ENCODE results near the gene CCDC110.

CCDC110 gene

GRCh38 chr4:185508181-185508580, 36.6 kb upstream of the CCDC110 start:
- no peaks in the 10 kb centered on the region for H3K9me3 ChIP-seq (replicated peaks; ENCODE audit: insufficient read depth, low read length)
- no peaks in the 10 kb centered on the region for H3F3A ChIP-seq (ENCODE audit: insufficient read depth, low read length)
- no peak overlapping the region for H3K9ac ChIP-seq (ENCODE audit: low read length)
- no peak for DNase-seq
- no peaks in the 10 kb centered on the region for H3K27me3 ChIP-seq (replicated peaks; ENCODE audit: insufficient read depth, low read length)
- H3K79me2 ChIP-seq (ENCODE audit: low read length) = no peaks in the 10 kb centered on the region
- H3K36me3 ChIP-seq (replicated peaks; ENCODE audit: insufficient read depth, low read length) = no peaks in the 10 kb centered on the region
- no peak overlapping the region for H3K27ac ChIP-seq (ENCODE audit: low read length)
- H3K9me2 ChIP-seq (replicated peaks; ENCODE audit: insufficient read depth, low read length) = no peaks in the 10 kb centered on the region
- H3K4me1 ChIP-seq (ENCODE audit: low read length) = 0 out of 2 replicates have a peak, but pooled peaks cover 2% of the 10 kb centered on the region
- no peak for TF ChIP-seq CTCF (IDR thresholded peaks at IDR 0.05; ENCODE audit: low read length)
- H3K4me2 ChIP-seq (ENCODE audit: low read depth, low read length) = no peak overlapping the region
- H2AFZ ChIP-seq (ENCODE audit: low read length) = no peak overlapping the region
- H3K4me3 ChIP-seq (ENCODE audit: low read length) = no peak overlapping the region
- no peaks in the 10 kb centered on the region for H4K20me1 ChIP-seq (ENCODE audit: insufficient read depth, low read length)

- no peak for DNase-seq
- H3K4me1 ChIP-seq (ENCODE audit: low read length) = no peaks in the 10 kb centered on the region
- no peak overlapping the region for H2AFZ ChIP-seq (ENCODE audit: low read length)
- no peaks in the 10 kb centered on the region for H3K36me3 ChIP-seq (replicated peaks; ENCODE audit: insufficient read depth, low read length)
- no peak overlapping the region for H3K4me2 ChIP-seq (ENCODE audit: low read depth, low read length)
- H3K4me3 ChIP-seq (ENCODE audit: low read length) = no peak overlapping the region
- no peaks in the 10 kb centered on the region for H3K79me2 ChIP-seq (ENCODE audit: low read length)
- H3K27ac ChIP-seq (ENCODE audit: low read length) = no peak overlapping the region
- no peaks in the 10 kb centered on the region for H3K27me3 ChIP-seq (replicated peaks; ENCODE audit: insufficient read depth, low read length)
- no peak overlapping the region for H3K9ac ChIP-seq (ENCODE audit: low read length)
- no peaks in the 10 kb centered on the region for H3F3A ChIP-seq (ENCODE audit: insufficient read depth, low read length)
- H3K9me2 ChIP-seq (replicated peaks; ENCODE audit: insufficient read depth, low read length) = no peaks in the 10 kb centered on the region
- TF ChIP-seq EZH2 (optimal IDR thresholded peaks at IDR 0.05; ENCODE audit: low read depth, low read length) (no peak), EZH2phosphoT487 (IDR thresholded peaks at IDR 0.05; ENCODE audit: low read length) (no peak), CTCF (IDR thresholded peaks at IDR 0.05; ENCODE audit: low read length) (no peak)
- H3K9me3 ChIP-seq (replicated peaks; ENCODE audit: insufficient read depth, low read length) = no peaks in the 10 kb centered on the region
- H4K20me1 ChIP-seq (ENCODE audit: insufficient read depth, low read length) = no peaks in the 10 kb centered on the region
These were observed 34.9 kb upstream of the CCDC110 start for GRCh38 chr4:185506422-185506821.

GRCh38 chr4:185504098-185505047, 32.8 kb upstream of the CCDC110 start:
- Histone ChIP-seq H3K36me3 (replicated peaks; ENCODE audit: insufficient read depth, low read length) (no peaks in the 10 kb centered on the region), H3K9me3 (replicated peaks; ENCODE audit: insufficient read depth, low read length) (no peaks in the 10 kb centered on the region), H3K79me2 (ENCODE audit: low read length) (no peaks in the 10 kb centered on the region), H3K4me3 (ENCODE audit: low read length) (no peak overlapping the region), H3K27ac (ENCODE audit: low read length) (no peak overlapping the region), H2AFZ (ENCODE audit: low read length) (no peak overlapping the region), H4K20me1 (ENCODE audit: insufficient read depth, low read length) (no peaks in the 10 kb centered on the region), H3K27me3 (replicated peaks; ENCODE audit: insufficient read depth, low read length) (no peaks in the 10 kb centered on the region), H3K4me1 (ENCODE audit: low read length) (no peaks in the 10 kb centered on the region), H3K9me2 (replicated peaks; ENCODE audit: insufficient read depth, low read length) (no peaks in the 10 kb centered on the region), H3K4me2 (ENCODE audit: low read depth, low read length) (no peak overlapping the region), H3K9ac (ENCODE audit: low read length) (no peak overlapping the region), H3F3A (ENCODE audit: insufficient read depth, low read length) (no peaks in the 10 kb centered on the region)
- no peak for DNase-seq
- TF ChIP-seq CTCF (IDR thresholded peaks at IDR 0.05; ENCODE audit: low read length) = no peak
- TF ChIP-seq EZH2 (optimal IDR thresholded peaks at IDR 0.05; ENCODE audit: low read depth, low read length) = no peak
- no peak for TF ChIP-seq EZH2phosphoT487 (IDR thresholded peaks at IDR 0.05; ENCODE audit: low read length)
